HepG2 (cell line): ENCODE measurements around the gene HSPA1A. TPM values are rescaled to one million over a fixed set of nuclear protein-coding genes. Genes with fewer than 3 reads are reported as not detected.

Source experiments
- ETV6 ChIP-seq: sonication (generic); formaldehyde crosslinking; conservative IDR thresholded peaks from 2 replicates; pipeline ENCODE4 v1.4.0; 2020; ENCODE audit warnings: missing genetic modification reagents
- FOSL1 ChIP-seq: sonication (generic); formaldehyde crosslinking; IDR thresholded peaks from 2 replicates; pipeline ENCODE4 v1.9.0; 2021; ENCODE audit warnings: missing genetic modification reagents, borderline replicate concordance
- KLF15 ChIP-seq: sonication (generic); formaldehyde crosslinking; IDR thresholded peaks from 2 replicates; pipeline ENCODE4 v1.8.1; 2023; ENCODE audit warnings: borderline replicate concordance, mild to moderate bottlenecking, inconsistent platforms, missing genetic modification reagents, mixed read lengths
- MED8 ChIP-seq: sonication (generic); formaldehyde crosslinking; IDR thresholded peaks from 2 replicates; pipeline ENCODE4 v1.8.1; 2023; ENCODE audit warnings: mild to moderate bottlenecking, missing genetic modification reagents; ENCODE audit not compliant: insufficient replicate concordance
- NR1H2 ChIP-seq: sonication (generic); formaldehyde crosslinking; IDR thresholded peaks from 2 replicates; pipeline ENCODE4 v1.8.1; 2022; ENCODE audit warnings: low read depth, missing genetic modification reagents, borderline replicate concordance
- NR2F1 ChIP-seq, 2 experiments: fragments of 450-650 bp in 1 of 2; formaldehyde crosslinking in 1 of 2; IDR thresholded peaks; 2 replicates each; pipeline versions ENCODE4 v1.5.0 to v1.6.1; 2016 to 2020; ENCODE audit warnings: mild to moderate bottlenecking in 1 of 2, missing compliant biosample characterization in 1 of 2, missing genetic modification reagents in 1 of 2, moderate library complexity in 1 of 2
- RAD21 ChIP-seq: fragments of 450-650 bp; formaldehyde crosslinking; IDR thresholded peaks from 2 replicates; pipeline ENCODE4 v1.5.0; 2020; ENCODE audit warnings: mild to moderate bottlenecking
- TEAD2 ChIP-seq: sonication (generic); formaldehyde crosslinking; IDR thresholded peaks from 2 replicates; pipeline ENCODE4 v1.9.0; 2021; ENCODE audit warnings: missing genetic modification reagents
- ZNF20 ChIP-seq: sonication (generic); formaldehyde crosslinking; IDR thresholded peaks from 2 replicates; pipeline ENCODE4 v1.4.0; 2020; ENCODE audit warnings: mild to moderate bottlenecking, moderate library complexity, missing genetic modification reagents
- ZNF251 ChIP-seq: sonication (generic); formaldehyde crosslinking; IDR thresholded peaks from 2 replicates; pipeline ENCODE4 v1.9.0; 2021; ENCODE audit warnings: mild to moderate bottlenecking, missing genetic modification reagents
- ZNF256 ChIP-seq: sonication (generic); formaldehyde crosslinking; conservative IDR thresholded peaks from 2 replicates; pipeline ENCODE4 v1.4.0; 2020; ENCODE audit warnings: missing genetic modification reagents
- ZNF44 ChIP-seq: sonication (generic); formaldehyde crosslinking; IDR thresholded peaks from 2 replicates; pipeline ENCODE4 v1.5.1; 2020; ENCODE audit warnings: mild to moderate bottlenecking, missing genetic modification reagents
- ZNF891 ChIP-seq: sonication (generic); formaldehyde crosslinking; IDR thresholded peaks from 2 replicates; pipeline ENCODE4 v1.5.0; 2020; ENCODE audit warnings: mild to moderate bottlenecking, missing genetic modification reagents
- ZSCAN25 ChIP-seq: sonication (generic); formaldehyde crosslinking; IDR thresholded peaks from 2 replicates; pipeline ENCODE4 v1.8.0; 2022; ENCODE audit warnings: mild to moderate bottlenecking, missing genetic modification reagents
- ZSCAN31 ChIP-seq: sonication (generic); formaldehyde crosslinking; IDR thresholded peaks from 2 replicates; pipeline ENCODE4 v1.5.0; 2020; ENCODE audit warnings: low read depth, mild to moderate bottlenecking, missing genetic modification reagents
- polyA plus RNA-seq, 8 experiments: library from polyadenylated mRNA; depleted of rRNA in 3 of 8; stranded (reverse) in 7 of 8; unstranded in 1 of 8; fragments of >200 nt; fragmentation: Illumina TruSeq in 4 of 8; extraction: Trizol in 4 of 8; gene quantifications; 2 replicates each; pipeline versions ENCODE4 v1.2.1 to v1.2.3, GENCODE V29; 2011 to 2016; ENCODE audit warnings: low read depth in 4 of 8, missing spikeins in 1 of 8, mixed read lengths in 1 of 8; ENCODE audit not compliant: insufficient read depth in 1 of 8
- total RNA-seq, 5 experiments: library from RNA; depleted of rRNA; stranded (reverse); fragments of >200 nt; fragmentation: Illumina TruSeq; extraction: Trizol; gene quantifications; 2 replicates each; pipeline ENCODE4 v1.2.3, GENCODE V29; 2016; ENCODE audit warnings: low read depth in 1 of 5
- TF ChIP-seq, protein P1 (sequence below): sonication (generic); formaldehyde crosslinking; IDR thresholded peaks from 2 replicates; pipeline ENCODE4 v1.4.0; 2020; ENCODE audit warnings: mild to moderate bottlenecking, low read depth, missing genetic modification reagents
- TF ChIP-seq, protein P2 (sequence below): fragments of 450-650 bp; IDR thresholded peaks from 2 replicates; pipeline ENCODE4 v1.6.1; 2016
- TF ChIP-seq, protein P3 (sequence below): sonication (generic); formaldehyde crosslinking; IDR thresholded peaks from 2 replicates; pipeline ENCODE4 v1.5.0; 2020; ENCODE audit warnings: mild to moderate bottlenecking, missing genetic modification reagents, moderate library complexity
- TF ChIP-seq, protein P4 (sequence below): sonication (generic); formaldehyde crosslinking; IDR thresholded peaks from 2 replicates; pipeline ENCODE4 v1.8.1; 2023; ENCODE audit warnings: mild to moderate bottlenecking, missing genetic modification reagents
- TF ChIP-seq, protein P5 (sequence below): IDR thresholded peaks from 2 replicates; pipeline ENCODE4 v1.6.1; 2016; ENCODE audit warnings: missing compliant biosample characterization, missing genetic modification reagents, borderline replicate concordance
- TF ChIP-seq, protein P6 (sequence below): sonication (generic); formaldehyde crosslinking; IDR thresholded peaks from 2 replicates; pipeline ENCODE4 v1.4.0; 2020; ENCODE audit warnings: mild to moderate bottlenecking, low read depth, missing genetic modification reagents

HSPA1A gene
- total and polyA plus RNA-seq, 2 of the 13 experiments (the other 11 are each of a cell fraction or from before 2014, with no cell fraction given), result 44.5 to 85.0 TPM

DNA sequence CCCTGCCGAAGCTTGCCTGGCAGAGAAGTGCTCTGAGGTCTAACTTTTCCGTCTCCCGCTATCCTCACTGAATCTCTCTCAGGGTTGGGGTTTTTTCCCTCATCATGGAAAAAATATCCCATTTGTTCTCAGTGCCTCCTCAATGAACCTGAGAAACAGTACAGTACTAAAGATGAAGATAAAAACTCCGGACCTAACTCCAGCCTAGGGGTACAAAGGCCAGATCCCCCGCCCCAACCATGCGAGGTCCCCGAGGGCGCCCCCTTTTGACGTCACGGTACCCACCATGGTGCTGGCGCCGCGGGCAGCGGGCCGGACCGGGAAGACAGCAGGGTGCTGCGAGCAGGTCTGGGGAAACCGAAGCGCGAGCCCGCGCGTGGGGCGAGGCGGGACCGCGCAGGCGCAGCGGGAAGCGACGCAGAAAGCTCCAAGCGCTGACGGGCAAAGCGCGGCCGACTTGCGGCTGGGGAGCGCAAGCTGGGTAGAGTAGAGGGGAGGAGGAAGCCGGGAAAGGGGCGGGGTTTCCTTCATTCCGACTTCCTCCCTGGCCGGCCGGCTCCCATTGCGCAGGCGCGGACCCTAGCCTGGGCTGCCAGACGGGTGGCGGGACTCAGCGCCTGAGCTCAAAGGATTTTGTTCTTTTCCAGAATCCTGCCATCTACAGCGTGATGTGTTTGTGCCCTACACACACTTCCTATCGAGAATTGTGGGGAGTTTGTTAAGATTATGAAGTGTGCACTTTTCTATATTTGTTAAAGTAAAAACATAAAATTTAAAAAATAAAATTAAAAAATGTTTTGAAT lies 8.7 kb upstream of the HSPA1A start, which contains the start of gene LSM2 (continued):
- no peak for TF ChIP-seq KLF15
- TF ChIP-seq, protein P1, sequence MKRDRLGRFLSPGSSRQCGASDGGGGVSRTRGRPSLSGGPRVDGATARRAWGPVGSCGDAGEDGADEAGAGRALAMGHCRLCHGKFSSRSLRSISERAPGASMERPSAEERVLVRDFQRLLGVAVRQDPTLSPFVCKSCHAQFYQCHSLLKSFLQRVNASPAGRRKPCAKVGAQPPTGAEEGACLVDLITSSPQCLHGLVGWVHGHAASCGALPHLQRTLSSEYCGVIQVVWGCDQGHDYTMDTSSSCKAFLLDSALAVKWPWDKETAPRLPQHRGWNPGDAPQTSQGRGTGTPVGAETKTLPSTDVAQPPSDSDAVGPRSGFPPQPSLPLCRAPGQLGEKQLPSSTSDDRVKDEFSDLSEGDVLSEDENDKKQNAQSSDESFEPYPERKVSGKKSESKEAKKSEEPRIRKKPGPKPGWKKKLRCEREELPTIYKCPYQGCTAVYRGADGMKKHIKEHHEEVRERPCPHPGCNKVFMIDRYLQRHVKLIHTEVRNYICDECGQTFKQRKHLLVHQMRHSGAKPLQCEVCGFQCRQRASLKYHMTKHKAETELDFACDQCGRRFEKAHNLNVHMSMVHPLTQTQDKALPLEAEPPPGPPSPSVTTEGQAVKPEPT (CRISPR knock-in tag), result peak; percentile 95; the same call in 1 of the 2 replicates
- no peak for TF ChIP-seq ZNF251 (CRISPR knock-in tag)
- TF ChIP-seq, protein P2, sequence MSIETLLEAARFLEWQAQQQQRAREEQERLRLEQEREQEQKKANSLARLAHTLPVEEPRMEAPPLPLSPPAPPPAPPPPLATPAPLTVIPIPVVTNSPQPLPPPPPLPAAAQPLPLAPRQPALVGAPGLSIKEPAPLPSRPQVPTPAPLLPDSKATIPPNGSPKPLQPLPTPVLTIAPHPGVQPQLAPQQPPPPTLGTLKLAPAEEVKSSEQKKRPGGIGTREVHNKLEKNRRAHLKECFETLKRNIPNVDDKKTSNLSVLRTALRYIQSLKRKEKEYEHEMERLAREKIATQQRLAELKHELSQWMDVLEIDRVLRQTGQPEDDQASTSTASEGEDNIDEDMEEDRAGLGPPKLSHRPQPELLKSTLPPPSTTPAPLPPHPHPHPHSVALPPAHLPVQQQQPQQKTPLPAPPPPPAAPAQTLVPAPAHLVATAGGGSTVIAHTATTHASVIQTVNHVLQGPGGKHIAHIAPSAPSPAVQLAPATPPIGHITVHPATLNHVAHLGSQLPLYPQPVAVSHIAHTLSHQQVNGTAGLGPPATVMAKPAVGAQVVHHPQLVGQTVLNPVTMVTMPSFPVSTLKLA, result peak; percentile 60
- TF ChIP-seq, protein P3, sequence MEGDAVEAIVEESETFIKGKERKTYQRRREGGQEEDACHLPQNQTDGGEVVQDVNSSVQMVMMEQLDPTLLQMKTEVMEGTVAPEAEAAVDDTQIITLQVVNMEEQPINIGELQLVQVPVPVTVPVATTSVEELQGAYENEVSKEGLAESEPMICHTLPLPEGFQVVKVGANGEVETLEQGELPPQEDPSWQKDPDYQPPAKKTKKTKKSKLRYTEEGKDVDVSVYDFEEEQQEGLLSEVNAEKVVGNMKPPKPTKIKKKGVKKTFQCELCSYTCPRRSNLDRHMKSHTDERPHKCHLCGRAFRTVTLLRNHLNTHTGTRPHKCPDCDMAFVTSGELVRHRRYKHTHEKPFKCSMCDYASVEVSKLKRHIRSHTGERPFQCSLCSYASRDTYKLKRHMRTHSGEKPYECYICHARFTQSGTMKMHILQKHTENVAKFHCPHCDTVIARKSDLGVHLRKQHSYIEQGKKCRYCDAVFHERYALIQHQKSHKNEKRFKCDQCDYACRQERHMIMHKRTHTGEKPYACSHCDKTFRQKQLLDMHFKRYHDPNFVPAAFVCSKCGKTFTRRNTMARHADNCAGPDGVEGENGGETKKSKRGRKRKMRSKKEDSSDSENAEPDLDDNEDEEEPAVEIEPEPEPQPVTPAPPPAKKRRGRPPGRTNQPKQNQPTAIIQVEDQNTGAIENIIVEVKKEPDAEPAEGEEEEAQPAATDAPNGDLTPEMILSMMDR (CRISPR knock-in tag), result peak; percentile 89
- TF ChIP-seq TEAD2 (CRISPR knock-in tag), result no peak
- TF ChIP-seq MED8 (CRISPR knock-in tag), result peak; percentile 76
- TF ChIP-seq, protein P4, sequence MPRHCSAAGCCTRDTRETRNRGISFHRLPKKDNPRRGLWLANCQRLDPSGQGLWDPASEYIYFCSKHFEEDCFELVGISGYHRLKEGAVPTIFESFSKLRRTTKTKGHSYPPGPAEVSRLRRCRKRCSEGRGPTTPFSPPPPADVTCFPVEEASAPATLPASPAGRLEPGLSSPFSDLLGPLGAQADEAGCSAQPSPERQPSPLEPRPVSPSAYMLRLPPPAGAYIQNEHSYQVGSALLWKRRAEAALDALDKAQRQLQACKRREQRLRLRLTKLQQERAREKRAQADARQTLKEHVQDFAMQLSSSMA (CRISPR knock-in tag), result peak; percentile 91; the same call in 1 of the 2 replicates
- peak; percentile 66; the same call in 1 of the 2 replicates for TF ChIP-seq ETV6
- TF ChIP-seq ZSCAN25 (CRISPR knock-in tag), result peak; percentile 78
- TF ChIP-seq ZSCAN31 (CRISPR knock-in tag), result peak; percentile 74; the same call in 1 of the 2 replicates
- no peak for TF ChIP-seq NR1H2 (CRISPR knock-in tag)
- TF ChIP-seq ZNF20, result no peak
- TF ChIP-seq, protein P5, sequence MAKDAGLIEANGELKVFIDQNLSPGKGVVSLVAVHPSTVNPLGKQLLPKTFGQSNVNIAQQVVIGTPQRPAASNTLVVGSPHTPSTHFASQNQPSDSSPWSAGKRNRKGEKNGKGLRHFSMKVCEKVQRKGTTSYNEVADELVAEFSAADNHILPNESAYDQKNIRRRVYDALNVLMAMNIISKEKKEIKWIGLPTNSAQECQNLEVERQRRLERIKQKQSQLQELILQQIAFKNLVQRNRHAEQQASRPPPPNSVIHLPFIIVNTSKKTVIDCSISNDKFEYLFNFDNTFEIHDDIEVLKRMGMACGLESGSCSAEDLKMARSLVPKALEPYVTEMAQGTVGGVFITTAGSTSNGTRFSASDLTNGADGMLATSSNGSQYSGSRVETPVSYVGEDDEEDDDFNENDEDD, result peak; percentile 88
- TF ChIP-seq FOSL1 (CRISPR knock-in tag), result no peak
- 0 out of 4 replicates have a peak, but pooled peaks of 1 of the 2 experiments have one; percentile 43 for TF ChIP-seq NR2F1 (CRISPR knock-in tag; IDR thresholded peaks at IDR 0.05)
- peak; percentile 99 for TF ChIP-seq ZNF44
- TF ChIP-seq ZNF891, result peak; percentile 93
- peak; percentile 69 for TF ChIP-seq RAD21 (CRISPR knock-in tag)
- peak; percentile 92 for TF ChIP-seq ZNF256 (CRISPR knock-in tag)
- TF ChIP-seq, protein P6, sequence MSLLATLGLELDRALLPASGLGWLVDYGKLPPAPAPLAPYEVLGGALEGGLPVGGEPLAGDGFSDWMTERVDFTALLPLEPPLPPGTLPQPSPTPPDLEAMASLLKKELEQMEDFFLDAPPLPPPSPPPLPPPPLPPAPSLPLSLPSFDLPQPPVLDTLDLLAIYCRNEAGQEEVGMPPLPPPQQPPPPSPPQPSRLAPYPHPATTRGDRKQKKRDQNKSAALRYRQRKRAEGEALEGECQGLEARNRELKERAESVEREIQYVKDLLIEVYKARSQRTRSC, result 0 out of 2 replicates have a peak, but pooled peaks have one; percentile 80
